ENCODE measurements around the gene PAX9. TPM values are rescaled to one million over a fixed set of nuclear protein-coding genes. Genes with fewer than 3 reads are reported as not detected.

The PAX9 gene
- total and polyA plus RNA-seq, 8 donors = 0.35 to 1.4 (median 0.51) TPM

- Histone ChIP-seq H3K4me1 (no peaks in the 10 kb centered on the region), H3K9me3 (no peaks in the 10 kb centered on the region), H3K4me3 (no peak overlapping the region), H3K27me3 (no peaks in the 10 kb centered on the region), H3K27ac (no peak overlapping the region), H3K36me3 (no peaks in the 10 kb centered on the region)
- intact Hi-C loops (cut with DNase I) = no loop called here
- ATAC-seq (no peak), DNase-seq (no peak)
- TF ChIP-seq, protein P1, sequence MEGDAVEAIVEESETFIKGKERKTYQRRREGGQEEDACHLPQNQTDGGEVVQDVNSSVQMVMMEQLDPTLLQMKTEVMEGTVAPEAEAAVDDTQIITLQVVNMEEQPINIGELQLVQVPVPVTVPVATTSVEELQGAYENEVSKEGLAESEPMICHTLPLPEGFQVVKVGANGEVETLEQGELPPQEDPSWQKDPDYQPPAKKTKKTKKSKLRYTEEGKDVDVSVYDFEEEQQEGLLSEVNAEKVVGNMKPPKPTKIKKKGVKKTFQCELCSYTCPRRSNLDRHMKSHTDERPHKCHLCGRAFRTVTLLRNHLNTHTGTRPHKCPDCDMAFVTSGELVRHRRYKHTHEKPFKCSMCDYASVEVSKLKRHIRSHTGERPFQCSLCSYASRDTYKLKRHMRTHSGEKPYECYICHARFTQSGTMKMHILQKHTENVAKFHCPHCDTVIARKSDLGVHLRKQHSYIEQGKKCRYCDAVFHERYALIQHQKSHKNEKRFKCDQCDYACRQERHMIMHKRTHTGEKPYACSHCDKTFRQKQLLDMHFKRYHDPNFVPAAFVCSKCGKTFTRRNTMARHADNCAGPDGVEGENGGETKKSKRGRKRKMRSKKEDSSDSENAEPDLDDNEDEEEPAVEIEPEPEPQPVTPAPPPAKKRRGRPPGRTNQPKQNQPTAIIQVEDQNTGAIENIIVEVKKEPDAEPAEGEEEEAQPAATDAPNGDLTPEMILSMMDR (IDR thresholded peaks at IDR 0.05) = no peak
These were observed 45.9 kb downstream of the PAX9 start for GRCh38 chr14:36707570-36707969.

- Histone ChIP-seq H3K27me3 (no peaks in the 10 kb centered on the region), H3K36me3 (no peaks in the 10 kb centered on the region), H3K9me3 (no peaks in the 10 kb centered on the region), H3K4me3 (no peak overlapping the region), H3K4me1 (no peaks in the 10 kb centered on the region), H3K27ac (no peak overlapping the region)
- intact Hi-C loops (cut with DNase I) = no loop called here
- DNase-seq = no peak
- TF ChIP-seq, protein P1 (IDR thresholded peaks at IDR 0.05) = no peak
- no peak for ATAC-seq
These were observed 52.5 kb downstream of the PAX9 start for GRCh38 chr14:36713960-36714703.

DNA sequence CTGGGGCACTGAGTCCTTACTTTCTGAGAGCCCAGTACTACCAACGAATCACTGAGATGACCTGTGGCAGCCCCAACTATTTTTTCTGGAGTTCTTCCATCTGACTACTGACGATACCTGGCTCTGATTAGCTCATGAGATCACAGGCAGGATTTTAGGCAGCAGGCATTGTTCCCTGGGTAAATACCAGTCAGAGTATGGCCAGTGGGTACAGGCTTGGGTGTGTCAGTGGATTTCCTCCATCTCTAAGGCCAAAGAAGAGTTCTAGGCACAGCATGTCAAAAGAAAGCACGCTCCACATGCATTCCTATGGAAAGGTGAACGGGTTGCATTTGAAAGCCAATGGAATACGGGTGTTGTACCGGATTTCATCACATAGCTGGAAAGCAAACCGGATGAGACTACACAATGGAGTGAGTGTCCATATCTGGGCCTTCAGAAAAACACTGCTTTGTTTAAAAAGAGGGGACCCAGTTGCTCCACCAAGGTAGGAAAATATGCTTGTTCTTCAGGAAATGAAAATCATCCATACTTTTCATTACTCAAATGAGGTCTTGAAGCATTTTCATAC is 55.0 kb downstream of the PAX9 start:
- DNase-seq (no peak), ATAC-seq (no peak)
- intact Hi-C loops (cut with DNase I) = no loop called here
- H3K9me3 ChIP-seq = no peaks in the 10 kb centered on the region
- H3K36me3 ChIP-seq = no peaks in the 10 kb centered on the region
- TF ChIP-seq, protein P1 (IDR thresholded peaks at IDR 0.05) = no peak
- H3K27ac ChIP-seq = no peak overlapping the region
- H3K27me3 ChIP-seq = no peaks in the 10 kb centered on the region
- no peaks in the 10 kb centered on the region for H3K4me1 ChIP-seq
- H3K4me3 ChIP-seq = no peak overlapping the region

DNA sequence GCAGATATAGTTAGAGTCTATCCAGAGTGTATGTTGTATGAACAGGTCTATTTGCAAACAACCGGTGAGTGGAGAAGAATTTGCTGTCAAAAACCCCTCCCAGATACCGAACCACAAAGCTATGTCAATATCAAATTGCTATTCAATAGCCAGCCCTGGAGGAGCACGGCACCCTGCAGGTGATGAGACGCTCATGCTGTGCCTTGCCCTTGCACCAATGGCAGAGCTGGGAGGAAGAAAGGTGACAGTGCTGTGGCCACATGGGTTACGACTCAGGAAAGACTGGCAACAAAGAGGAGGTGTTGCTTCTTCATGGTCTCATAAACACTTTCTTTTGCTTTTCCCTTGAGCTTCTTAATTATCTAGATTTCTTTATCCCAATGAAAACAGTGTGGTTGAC is 55.7 kb downstream of the PAX9 start:
- Histone ChIP-seq H3K4me3 (no peak overlapping the region), H3K9me3 (no peaks in the 10 kb centered on the region), H3K36me3 (no peaks in the 10 kb centered on the region), H3K27me3 (no peaks in the 10 kb centered on the region), H3K4me1 (no peaks in the 10 kb centered on the region), H3K27ac (no peak overlapping the region)
- TF ChIP-seq, protein P1 (IDR thresholded peaks at IDR 0.05) = no peak
- intact Hi-C loops (cut with DNase I) = no loop called here
- DNase-seq = no peak
- no peak for ATAC-seq

GRCh38 chr14:36718216-36718615 is 56.6 kb downstream of the PAX9 start:
- Histone ChIP-seq H3K9me3 (no peaks in the 10 kb centered on the region), H3K4me1 (no peaks in the 10 kb centered on the region), H3K27ac (no peak overlapping the region), H3K27me3 (no peaks in the 10 kb centered on the region), H3K36me3 (no peaks in the 10 kb centered on the region), H3K4me3 (no peak overlapping the region)
- DNase-seq (no peak), ATAC-seq (no peak)
- intact Hi-C loops (cut with DNase I) = no loop called here
- TF ChIP-seq, protein P1 (IDR thresholded peaks at IDR 0.05) = no peak
